ENCODE data around the gene MYOM1.

DNA sequence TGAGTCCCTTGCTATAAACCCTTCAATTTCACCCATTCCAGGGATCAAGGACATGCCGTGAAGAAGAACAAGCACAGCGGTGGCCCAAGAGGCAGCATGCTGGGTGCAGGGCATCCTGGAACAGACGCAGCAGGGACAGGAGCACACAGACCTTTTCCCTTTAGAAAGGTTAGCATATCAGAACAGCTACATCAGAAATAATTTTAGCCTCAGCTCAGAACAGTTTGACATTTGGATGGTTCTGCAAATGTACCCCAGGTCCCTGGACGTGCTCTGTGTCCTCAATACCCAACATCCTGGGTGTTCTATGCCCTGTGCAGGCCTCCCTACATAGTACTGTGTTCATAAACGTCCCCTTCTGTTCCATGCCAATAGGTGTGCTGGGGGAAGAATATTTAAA is 80.4 kb downstream of the MYOM1 start:
- no peak for TF ChIP-seq CTCF (IDR thresholded peaks at IDR 0.05)
- TF ChIP-seq POLR2AphosphoS5 (IDR thresholded peaks at IDR 0.05; ENCODE audit: insufficient read depth in 1 of 2, low read depth in 1 of 2), result no peak
- TF ChIP-seq POLR2A (IDR thresholded peaks at IDR 0.05), result no peak
